Natural killer cell treated with Interleukin-12 subunit alpha and Interleukin-12 subunit beta and Interleukin-15 and Interleukin-18, amount 100 ng/mL, for 72 hours (primary cell): ENCODE data around the gene HCFC1R1. TPM values are rescaled to one million over a fixed set of nuclear protein-coding genes. Genes with fewer than 3 reads are reported as not detected.

Experiments
- ATAC-seq, 2 donors: fragments of 150-1000 bp; cut with Tn5 transposase in 1 of 2; sonication (Bioruptor Pico), chemical (Tn5 transposase) in 1 of 2; 2 replicates each; pipeline ENCODE4 v1.10.0; 2021
- DNase-seq: peaks from one replicate; pipeline ENCODE4 v3.0.0; 2022; ENCODE audit warnings: low spot score
- H3K27ac Mint-ChIP-seq, 2 donors: 1 replicate in 1 of 2; 2 replicates in 1 of 2; pipeline ENCODE4 v1.8.0; 2022; ENCODE audit warnings: mixed read lengths in 2 of 2, mild to moderate bottlenecking in 1 of 2, moderate library complexity in 1 of 2
- H3K27me3 Mint-ChIP-seq, 2 donors: 1 replicate in 1 of 2; 2 replicates in 1 of 2; pipeline ENCODE4 v1.8.0; 2022; ENCODE audit warnings: mixed read lengths in 2 of 2
- H3K36me3 Mint-ChIP-seq: one replicate; pipeline ENCODE4 v1.8.0; 2022; ENCODE audit warnings: mixed read lengths
- H3K4me1 Mint-ChIP-seq, 2 donors: 1 replicate in 1 of 2; 2 replicates in 1 of 2; pipeline ENCODE4 v1.8.0; 2022; ENCODE audit warnings: low read depth in 2 of 2, mixed read lengths in 2 of 2, mild to moderate bottlenecking in 1 of 2
- H3K4me3 Mint-ChIP-seq: one replicate; pipeline ENCODE4 v1.8.0; 2022; ENCODE audit warnings: mixed read lengths
- H3K9me3 Mint-ChIP-seq: 2 replicates; pipeline ENCODE4 v1.8.0; 2022; ENCODE audit warnings: mixed read lengths
- total RNA-seq, 2 donors: library from RNA; stranded (reverse); gene quantifications; one replicate each; pipeline ENCODE4 v1.2.3, GENCODE V29; 2022

HCFC1R1 gene
- total RNA-seq, 2 donors from 2014 or later, result 14.3 to 18.4 TPM

DNA sequence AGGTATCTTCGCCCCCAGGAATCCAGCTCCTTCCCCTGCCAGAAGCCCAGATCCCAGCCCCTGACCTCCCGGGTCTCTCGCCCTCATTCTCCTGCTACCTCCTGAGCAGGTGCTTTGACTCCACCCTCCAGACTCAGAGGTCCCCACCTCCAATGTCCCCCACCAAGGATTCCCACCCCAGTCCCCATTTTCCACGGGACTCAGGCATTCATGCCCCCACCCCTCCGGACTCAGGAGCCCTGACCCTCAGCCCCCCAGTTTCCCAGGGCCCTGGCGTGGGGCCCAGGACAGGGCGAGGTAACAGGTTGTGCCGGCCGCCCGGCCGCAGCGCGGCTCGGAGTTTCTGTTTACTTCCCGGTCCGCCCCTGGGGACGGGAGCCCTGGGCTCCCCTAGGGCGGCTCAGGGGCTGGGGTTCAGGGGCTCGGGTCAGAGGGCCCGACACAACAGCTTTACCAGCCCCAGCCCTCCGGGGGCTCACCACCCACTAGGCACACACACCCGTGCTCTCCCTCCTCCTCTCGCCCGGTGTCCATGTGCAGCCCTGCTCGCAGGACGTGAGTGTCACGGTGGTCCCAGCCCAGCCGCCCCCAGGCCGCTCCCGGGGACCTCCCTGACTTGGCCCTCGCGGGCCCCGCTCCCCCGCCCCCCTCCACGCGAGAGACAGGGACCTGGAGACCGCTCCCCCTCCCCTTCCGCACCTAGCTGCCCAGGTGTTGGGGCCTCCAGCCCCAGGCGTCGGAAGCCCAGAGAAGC lies 12.4 kb upstream of the HCFC1R1 start:
- H3K4me3 Mint-ChIP-seq, result no peak overlapping the region

DNA sequence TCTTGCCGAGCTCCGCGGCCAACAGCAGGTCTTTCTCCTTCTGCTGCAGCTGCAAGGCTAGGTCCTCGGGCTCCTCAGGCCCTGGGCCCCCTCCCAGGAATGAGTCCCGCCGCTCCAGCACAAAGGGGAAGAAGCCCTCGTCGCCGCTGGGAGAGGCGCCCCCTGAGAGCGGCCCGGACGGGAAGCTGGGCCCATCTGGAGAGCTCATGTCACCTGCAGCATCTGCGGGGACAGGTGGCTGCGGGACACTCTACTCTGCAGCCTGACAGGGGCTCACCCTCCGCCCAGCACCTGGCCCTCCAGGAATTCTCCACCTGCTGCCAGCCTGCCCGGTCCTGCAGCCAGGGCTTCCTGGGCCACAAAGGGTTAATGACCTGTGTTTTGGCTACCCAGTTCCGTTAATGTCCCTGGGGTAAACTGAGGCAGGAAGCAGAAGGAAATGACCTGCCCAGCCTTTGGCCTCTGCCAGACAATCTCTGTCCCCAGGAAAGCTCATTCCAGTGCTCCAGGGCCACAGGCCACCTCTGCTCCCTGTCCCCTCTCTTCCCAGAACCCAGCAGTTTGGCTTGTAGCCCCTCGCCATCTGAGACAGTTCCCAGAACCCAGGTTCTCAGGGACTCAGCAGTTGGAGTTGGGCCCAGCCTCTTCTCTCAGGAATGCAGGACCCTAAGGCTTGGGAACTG lies 11.7 kb upstream of the HCFC1R1 start:
- Mint-ChIP-seq H3K4me3 (no peak overlapping the region), H3K27me3 (peaks cover 42 to 46% of the 10 kb centered on the region in 2 donors), H3K9me3 (no peaks in the 10 kb centered on the region), H3K27ac (no peak overlapping the region), H3K4me1 (peaks cover 19 to 24% of the 10 kb centered on the region in 2 donors), H3K36me3 (no peaks in the 10 kb centered on the region)
- DNase-seq, result no peak
- ATAC-seq, result no peak

More for the DNA sequence above, 12.4 kb upstream of the HCFC1R1 start:
- DNase-seq (no peak), ATAC-seq (no peak)
- peaks cover 42 to 50% of the 10 kb centered on the region in 2 donors for H3K27me3 Mint-ChIP-seq
- H3K9me3 Mint-ChIP-seq, result no peaks in the 10 kb centered on the region
- H3K36me3 Mint-ChIP-seq, result no peaks in the 10 kb centered on the region
- H3K27ac Mint-ChIP-seq, result no peak overlapping the region
- peaks cover 19 to 22% of the 10 kb centered on the region in 2 donors for H3K4me1 Mint-ChIP-seq

DNA sequence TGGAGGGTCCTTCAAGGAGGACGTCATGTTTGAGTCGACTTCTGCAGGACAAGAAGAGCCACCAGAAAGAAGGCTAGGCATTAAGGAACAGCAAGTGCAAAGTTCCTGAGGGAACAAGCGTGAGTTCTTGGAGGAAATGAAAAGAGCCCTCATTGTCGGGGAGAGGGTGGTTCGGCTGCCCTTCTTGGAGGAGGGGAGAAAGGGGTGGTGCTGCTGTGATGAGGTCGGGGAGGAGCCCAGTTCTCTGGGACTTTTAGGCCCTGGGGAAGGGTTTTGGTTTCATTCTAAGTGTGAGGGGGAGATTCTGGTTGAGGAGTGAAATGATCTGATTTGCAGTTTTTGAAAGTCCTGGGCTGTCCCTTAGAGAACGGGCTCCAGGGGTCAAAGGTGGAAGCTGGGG lies 8.9 kb upstream of the HCFC1R1 start:
- no peaks in the 10 kb centered on the region for H3K9me3 Mint-ChIP-seq
- DNase-seq, result no peak
- H3K36me3 Mint-ChIP-seq, result no peaks in the 10 kb centered on the region
- peak in 1 of 2 donors; percentile 57 for ATAC-seq
- peaks cover 36 to 38% of the 10 kb centered on the region in 2 donors for H3K4me1 Mint-ChIP-seq
- H3K4me3 Mint-ChIP-seq, result no peak overlapping the region
- peak overlapping the region; percentile 1 to 16 for H3K27ac Mint-ChIP-seq
- H3K27me3 Mint-ChIP-seq, result peaks cover 44 to 56% of the 10 kb centered on the region in 2 donors

DNA sequence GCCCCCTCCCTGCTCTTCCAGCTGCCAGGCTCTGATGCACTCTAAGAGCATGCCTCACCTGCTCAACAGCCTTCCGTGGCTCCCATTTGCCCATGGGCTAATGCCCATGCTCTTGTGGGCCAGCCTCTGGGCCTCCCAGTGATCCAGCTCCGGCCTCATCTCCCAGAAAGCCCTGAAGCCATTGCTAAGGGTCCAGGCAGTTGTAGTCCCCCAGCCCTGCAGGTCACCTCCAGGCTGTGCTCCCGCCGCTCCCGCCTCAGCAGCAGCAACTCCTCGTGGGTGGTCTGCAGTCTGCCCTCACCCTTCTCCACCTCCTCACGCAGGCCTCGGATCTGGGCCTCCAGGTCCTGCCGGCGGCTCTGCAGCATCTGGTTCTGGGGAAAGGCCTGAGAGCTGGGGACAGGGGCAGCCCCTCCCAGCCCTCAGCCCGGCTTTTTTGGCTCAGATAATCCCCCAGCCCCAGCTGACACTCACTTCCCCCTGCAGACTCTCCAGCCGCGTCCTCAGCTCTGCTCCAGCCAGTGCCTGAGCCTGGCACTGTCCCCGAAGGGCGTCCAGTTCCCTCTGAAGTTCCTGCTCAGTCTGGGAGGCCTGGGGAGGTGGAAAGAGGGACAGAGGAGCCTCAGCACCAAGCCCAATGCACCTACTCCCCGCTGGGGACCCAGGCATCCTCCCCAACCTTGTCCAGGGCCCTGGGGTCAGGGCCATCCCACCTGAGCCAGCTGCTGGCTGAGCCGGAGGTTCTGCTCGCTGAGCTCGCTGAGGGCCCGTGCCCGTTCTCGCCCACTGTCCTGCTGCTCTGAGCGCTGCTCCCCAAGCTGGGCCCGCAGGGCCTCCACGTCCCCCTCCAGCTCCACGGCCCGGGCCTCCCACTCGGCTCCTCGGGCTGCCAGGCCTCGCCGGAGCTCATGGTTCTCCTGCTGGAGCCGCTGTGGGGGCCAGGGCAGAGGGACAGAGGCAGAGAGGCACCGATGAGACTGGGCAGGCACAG lies 6.8 kb upstream of the HCFC1R1 start:
- no peak overlapping the region for H3K27ac Mint-ChIP-seq
- peaks cover 34 to 36% of the 10 kb centered on the region in 2 donors for H3K4me1 Mint-ChIP-seq
- H3K36me3 Mint-ChIP-seq, result no peaks in the 10 kb centered on the region
- no peak for DNase-seq
- peaks cover 34 to 45% of the 10 kb centered on the region in 2 donors for H3K27me3 Mint-ChIP-seq
- no peak for ATAC-seq
- no peaks in the 10 kb centered on the region for H3K9me3 Mint-ChIP-seq
- H3K4me3 Mint-ChIP-seq, result peak overlapping the region; percentile 48

DNA sequence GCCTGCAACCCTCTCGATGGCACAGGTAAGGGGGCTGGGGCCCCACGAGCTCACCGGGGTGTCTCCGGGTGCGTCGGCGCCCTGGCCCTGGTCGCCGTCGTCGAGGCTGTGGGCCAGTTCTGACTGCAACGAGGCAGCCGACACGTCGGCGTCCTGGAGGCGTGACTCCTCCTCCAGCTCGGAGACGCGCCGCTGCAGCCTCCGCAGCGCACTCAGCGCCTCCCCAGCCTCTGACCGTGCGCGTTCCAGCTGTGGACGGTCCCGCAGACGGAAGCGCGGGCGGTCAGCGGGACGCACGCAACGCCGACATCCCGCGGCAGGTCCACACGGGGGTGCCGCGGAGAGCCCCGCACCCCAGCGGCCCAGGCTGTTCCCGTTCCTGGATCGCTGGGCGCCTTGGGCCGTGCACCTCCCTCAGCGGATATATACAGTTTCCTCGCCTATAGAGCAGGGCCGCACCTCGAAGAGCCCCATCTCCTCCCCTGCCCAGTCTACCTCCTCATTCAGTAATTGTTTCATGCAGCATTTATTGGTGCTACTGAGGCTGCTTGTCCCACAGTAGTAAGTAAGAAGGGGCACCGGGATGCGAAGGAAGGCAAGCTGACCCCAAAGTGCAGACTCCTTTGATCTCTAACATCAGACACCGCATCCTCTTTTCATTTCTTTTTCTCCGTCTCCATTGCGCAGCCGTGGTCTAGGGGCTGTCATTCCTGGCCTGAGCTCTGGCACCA lies 5.9 kb upstream of the HCFC1R1 start:
- peaks cover 31 to 34% of the 10 kb centered on the region in 2 donors for H3K4me1 Mint-ChIP-seq
- no peaks in the 10 kb centered on the region for H3K9me3 Mint-ChIP-seq
- ATAC-seq (peak; percentile 73 to 75), DNase-seq (no peak)
- no peak overlapping the region for H3K27ac Mint-ChIP-seq
- H3K36me3 Mint-ChIP-seq, result no peaks in the 10 kb centered on the region
- H3K27me3 Mint-ChIP-seq, result peaks cover 30 to 39% of the 10 kb centered on the region in 2 donors
- H3K4me3 Mint-ChIP-seq, result peak overlapping the region; percentile 51

DNA sequence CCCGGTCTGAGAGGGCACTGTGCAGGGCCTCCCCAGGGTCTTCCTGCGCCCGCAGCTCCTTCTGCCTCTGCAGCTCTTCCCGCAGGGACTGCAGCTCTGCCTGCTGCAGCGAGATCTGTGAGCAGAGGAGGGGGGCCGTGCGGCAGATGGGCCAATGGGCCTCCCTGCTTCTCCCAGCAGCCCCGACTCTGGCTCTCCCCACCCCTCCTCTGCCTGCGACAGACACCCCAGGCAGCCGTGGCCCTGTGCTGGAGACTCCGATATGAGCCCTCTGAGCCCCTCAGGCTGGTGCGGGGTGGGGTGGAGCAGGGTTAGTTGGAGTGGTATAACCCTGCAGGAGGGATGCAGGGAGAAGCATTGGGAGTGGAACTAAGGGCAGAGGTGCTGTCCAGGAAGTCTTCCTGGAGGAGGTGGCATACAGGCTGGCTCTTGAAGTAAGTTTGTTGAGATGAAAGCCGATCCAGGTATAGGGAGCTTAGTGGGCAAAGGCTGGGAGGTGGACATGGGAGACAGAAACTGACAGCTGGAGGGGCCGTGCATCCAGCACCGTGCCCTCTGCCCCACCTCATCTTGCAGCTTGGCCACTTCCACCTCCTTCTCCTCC lies 5.1 kb upstream of the HCFC1R1 start:
- peaks cover 26 to 30% of the 10 kb centered on the region in 2 donors for H3K27me3 Mint-ChIP-seq
- peak overlapping the region; percentile 51 for H3K4me3 Mint-ChIP-seq
- ATAC-seq, result no peak
- no peak for DNase-seq
- H3K27ac Mint-ChIP-seq, result no peak overlapping the region
- H3K4me1 Mint-ChIP-seq, result peaks cover 34 to 36% of the 10 kb centered on the region in 2 donors
- H3K9me3 Mint-ChIP-seq, result no peaks in the 10 kb centered on the region
- H3K36me3 Mint-ChIP-seq, result no peaks in the 10 kb centered on the region

DNA sequence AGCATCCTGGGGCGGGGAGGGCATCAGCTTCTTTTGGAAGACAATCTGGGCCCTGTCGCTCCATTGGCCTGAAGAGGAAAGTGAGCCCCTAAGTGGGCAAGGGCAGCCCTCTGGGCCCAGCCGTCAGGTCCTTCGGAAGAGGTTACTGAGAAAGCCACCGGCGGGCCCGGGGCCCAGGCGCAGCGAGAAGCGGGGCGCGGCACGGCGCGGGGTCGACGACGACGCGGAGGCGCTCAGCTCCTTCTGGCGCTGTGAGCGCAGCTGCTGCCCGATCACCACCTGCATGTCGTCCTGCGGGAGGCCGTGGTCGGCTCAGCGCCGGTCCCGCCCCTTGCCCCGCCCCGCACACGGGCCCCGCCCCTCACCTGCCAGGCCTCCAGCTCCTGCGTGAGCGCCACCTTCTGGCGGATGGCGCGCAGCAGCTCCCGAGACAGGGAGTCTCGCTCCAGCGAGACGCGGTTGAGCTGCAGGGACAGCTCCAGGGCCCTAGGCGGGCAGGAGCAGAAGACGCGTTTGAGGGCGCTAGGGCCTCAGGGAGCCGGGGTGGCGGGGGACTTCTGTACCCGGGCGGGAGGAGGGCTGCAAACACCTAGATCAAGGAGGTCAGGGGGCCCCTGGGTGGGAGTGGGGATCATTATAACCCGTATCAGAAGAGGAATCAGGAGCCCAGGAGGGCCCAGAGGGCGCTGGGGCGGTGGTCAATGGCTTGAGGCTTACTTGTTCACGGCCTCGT lies 4.4 kb upstream of the HCFC1R1 start:
- H3K4me3 Mint-ChIP-seq, result peak overlapping the region; percentile 53
- no peaks in the 10 kb centered on the region for H3K9me3 Mint-ChIP-seq
- H3K4me1 Mint-ChIP-seq, result peaks cover 33 to 37% of the 10 kb centered on the region in 2 donors
- DNase-seq, result peak; percentile 85
- no peak overlapping the region for H3K27ac Mint-ChIP-seq
- peaks cover 20 to 24% of the 10 kb centered on the region in 2 donors for H3K27me3 Mint-ChIP-seq
- no peaks in the 10 kb centered on the region for H3K36me3 Mint-ChIP-seq
- ATAC-seq, result peak; percentile 60 to 70

DNA sequence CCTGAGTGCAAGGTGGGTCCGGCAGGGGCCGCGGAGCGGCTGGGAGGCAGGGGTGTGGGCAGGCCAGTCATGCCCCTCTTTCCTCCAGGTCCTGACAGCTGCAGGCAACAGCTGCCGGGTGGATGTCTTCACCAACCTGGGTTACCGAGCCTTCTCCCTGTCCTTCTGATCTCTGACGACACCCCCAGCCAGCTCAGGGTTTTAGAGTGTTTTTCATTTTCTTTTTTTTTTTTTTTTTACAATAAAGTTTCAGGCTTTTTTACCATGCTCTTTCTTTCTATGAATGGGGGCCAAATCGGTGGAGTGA lies 3.7 kb upstream of the HCFC1R1 start:
- ATAC-seq (no peak), DNase-seq (no peak)
- no peaks in the 10 kb centered on the region for H3K9me3 Mint-ChIP-seq
- H3K36me3 Mint-ChIP-seq, result no peaks in the 10 kb centered on the region
- no peak overlapping the region for H3K27ac Mint-ChIP-seq
- H3K27me3 Mint-ChIP-seq, result peaks cover 13 to 17% of the 10 kb centered on the region in 2 donors
- no peak overlapping the region for H3K4me3 Mint-ChIP-seq
- H3K4me1 Mint-ChIP-seq, result peaks cover 33 to 37% of the 10 kb centered on the region in 2 donors

DNA sequence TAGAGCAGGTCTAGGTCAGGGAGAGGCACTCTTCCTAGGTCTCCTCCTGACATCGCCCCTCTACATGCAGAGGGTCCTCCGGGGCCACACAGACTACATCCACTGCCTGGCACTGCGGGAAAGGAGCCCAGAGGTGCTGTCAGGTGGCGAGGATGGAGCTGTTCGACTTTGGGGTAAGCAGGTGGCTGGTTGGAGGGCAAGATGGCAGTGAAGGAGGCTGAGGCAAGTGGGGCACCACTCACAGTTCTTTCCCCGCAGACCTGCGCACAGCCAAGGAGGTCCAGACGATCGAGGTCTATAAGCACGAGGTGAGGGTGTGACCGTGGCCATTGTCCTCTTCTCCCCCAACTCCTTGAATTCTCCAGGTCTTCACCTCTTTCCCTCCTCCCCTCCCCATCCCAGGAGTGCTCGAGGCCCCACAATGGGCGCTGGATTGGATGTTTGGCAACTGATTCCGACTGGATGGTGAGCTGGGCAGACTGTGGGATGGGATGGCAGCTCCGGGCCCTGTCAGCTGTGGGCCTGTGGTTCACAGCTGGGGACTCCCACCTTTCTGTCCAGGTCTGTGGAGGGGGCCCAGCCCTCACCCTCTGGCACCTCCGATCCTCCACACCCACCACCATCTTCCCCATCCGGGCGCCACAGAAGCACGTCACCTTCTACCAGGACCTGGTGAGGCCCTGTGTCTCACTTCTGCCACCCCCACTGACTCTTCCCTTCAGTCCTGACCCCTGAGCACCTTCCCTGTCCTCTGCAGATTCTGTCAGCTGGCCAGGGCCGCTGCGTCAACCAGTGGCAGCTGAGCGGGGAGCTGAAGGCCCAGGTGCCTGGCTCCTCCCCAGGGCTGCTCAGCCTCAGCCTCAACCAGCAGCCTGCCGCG lies 3.1 kb upstream of the HCFC1R1 start:
- no peak for DNase-seq
- Mint-ChIP-seq H3K9me3 (no peaks in the 10 kb centered on the region), H3K27me3 (peaks cover 10 to 14% of the 10 kb centered on the region in 2 donors), H3K36me3 (no peaks in the 10 kb centered on the region), H3K27ac (no peak overlapping the region), H3K4me1 (peaks cover 36 to 37% of the 10 kb centered on the region in 2 donors), H3K4me3 (no peak overlapping the region)
- no peak for ATAC-seq

DNA sequence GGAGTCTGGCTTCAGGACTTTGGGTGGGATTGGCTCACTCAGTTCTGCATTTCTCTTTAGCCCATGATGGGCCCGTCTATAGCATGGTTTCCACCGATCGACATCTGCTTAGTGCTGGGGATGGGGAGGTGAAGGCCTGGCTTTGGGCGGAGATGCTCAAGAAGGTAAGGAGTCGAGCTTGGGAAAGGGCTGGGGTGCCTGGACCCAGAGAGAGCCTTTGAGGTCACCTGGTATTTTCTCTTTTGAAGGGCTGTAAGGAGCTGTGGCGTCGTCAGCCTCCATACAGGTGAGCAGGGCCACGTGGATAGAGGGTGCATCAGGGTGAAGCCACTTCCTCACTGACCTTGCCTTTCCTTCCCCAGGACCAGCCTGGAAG lies 2.2 kb upstream of the HCFC1R1 start:
- no peaks in the 10 kb centered on the region for H3K9me3 Mint-ChIP-seq
- no peaks in the 10 kb centered on the region for H3K36me3 Mint-ChIP-seq
- peaks cover 10 to 14% of the 10 kb centered on the region in 2 donors for H3K27me3 Mint-ChIP-seq
- ATAC-seq (no peak), DNase-seq (no peak)
- H3K4me1 Mint-ChIP-seq, result peaks cover 43 to 44% of the 10 kb centered on the region in 2 donors
- no peak overlapping the region for H3K4me3 Mint-ChIP-seq
- H3K27ac Mint-ChIP-seq, result no peak overlapping the region

DNA sequence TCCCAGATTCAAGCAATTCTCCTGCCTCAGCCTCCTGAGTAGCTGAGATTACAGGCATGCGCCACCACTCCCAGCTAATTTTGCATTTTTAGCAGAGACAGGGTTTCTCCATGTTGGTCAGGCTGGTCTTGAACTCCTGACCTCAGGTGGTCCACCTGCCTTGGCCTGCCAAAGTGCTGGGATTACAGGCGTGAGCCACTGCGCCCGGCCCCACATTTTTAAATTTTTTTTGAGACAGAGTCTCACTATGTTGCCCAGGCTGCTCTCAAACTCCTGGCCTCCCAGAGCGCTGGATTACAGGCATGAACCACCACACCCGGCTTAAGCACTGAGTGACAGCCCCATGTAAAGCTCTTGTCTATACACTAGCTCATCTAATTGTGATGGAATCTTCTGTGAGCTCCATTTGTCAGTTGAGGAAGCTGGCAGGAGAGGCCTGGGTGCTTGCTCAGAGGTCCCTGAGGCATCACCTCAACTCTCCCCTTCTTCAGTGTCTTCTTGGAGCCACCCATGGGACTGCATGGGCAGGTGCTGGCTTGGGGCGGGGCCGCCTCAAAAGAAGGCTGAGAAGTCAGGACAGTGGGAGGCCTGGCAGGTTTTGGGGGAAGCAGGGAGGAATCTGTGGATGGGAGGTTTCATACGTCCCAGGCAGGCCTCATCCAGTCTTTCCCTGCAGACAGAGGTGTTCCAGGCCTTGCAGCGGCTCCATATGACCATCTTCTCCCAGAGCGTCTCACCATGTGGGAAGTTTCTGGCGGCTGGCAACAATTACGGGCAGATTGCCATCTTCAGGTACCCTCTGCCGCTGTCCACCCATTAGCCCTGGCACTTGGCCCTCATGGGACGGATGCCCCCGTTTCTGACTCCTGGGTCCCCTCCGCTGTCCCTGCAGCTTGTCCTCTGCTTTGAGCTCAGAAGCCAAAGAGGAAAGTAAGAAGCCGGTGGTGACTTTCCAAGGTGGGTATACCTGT lies 1.6 kb upstream of the HCFC1R1 start:
- no peaks in the 10 kb centered on the region for H3K36me3 Mint-ChIP-seq
- H3K9me3 Mint-ChIP-seq, result no peaks in the 10 kb centered on the region
- no peak overlapping the region for H3K27ac Mint-ChIP-seq
- peak overlapping the region; percentile 17 for H3K4me3 Mint-ChIP-seq
- ATAC-seq (no peak), DNase-seq (no peak)
- peaks cover 10 to 13% of the 10 kb centered on the region in 2 donors for H3K27me3 Mint-ChIP-seq
- H3K4me1 Mint-ChIP-seq, result peaks cover 43 to 44% of the 10 kb centered on the region in 2 donors
